Metanephros (tissue), 1 donor: ENCODE results near the gene EEIG2. TPM values are rescaled to one million over a fixed set of nuclear protein-coding genes. Genes with fewer than 3 reads are reported as not detected.

Experiments used
- total RNA-seq: library from RNA; depleted of rRNA; stranded (reverse); fragments of >200 nt; gene quantifications from one replicate; pipeline ENCODE4 v1.2.3, GENCODE V29; 2014

Gene EEIG2
- 23.4 TPM for total RNA-seq

GRCh38 chr1:108559215-108560186, at the start of gene EEIG2:
Gene EEIG2 (plus strand): TSS chr1:108560100. CDS start chr1:108560429, 329 bp downstream.

Other genes with a start within 250 kb of the EEIG2 start
- gene NBPF6, start 109.8 kb upstream of the EEIG2 start, total RNA-seq, result not detected
- gene HENMT1, start 101.0 kb downstream of the EEIG2 start, total RNA-seq, result 6.2 TPM
- 25.5 TPM for gene PRPF38B, start 132.2 kb downstream of the EEIG2 start, total RNA-seq
- not detected for gene FNDC7, start 152.8 kb downstream of the EEIG2 start, total RNA-seq
- gene STXBP3, start 186.6 kb downstream of the EEIG2 start, total RNA-seq, result 44.6 TPM